Urinary bladder (tissue), 4 donors: ENCODE measurements around the gene TMUB1. TPM values are rescaled to one million over a fixed set of nuclear protein-coding genes. Genes with fewer than 3 reads are reported as not detected.

Experiments used
- DNase-seq: peaks from one replicate; pipeline ENCODE4 v3.0.0-alpha.2; 2015; ENCODE audit errors: extremely low spot score
- H3K27ac ChIP-seq: one replicate; pipeline ENCODE4 v1.5.1; 2013; ENCODE audit warnings: low read depth, mild to moderate bottlenecking, moderate library complexity
- H3K36me3 ChIP-seq: one replicate; pipeline ENCODE4 v1.6.1; 2013; ENCODE audit warnings: mild to moderate bottlenecking, moderate library complexity; ENCODE audit not compliant: insufficient read depth
- H3K4me1 ChIP-seq: one replicate; pipeline ENCODE4 v1.6.1; 2013; ENCODE audit warnings: mild to moderate bottlenecking, moderate library complexity; ENCODE audit not compliant: insufficient read depth
- H3K4me3 ChIP-seq: one replicate; pipeline ENCODE4 v1.5.1; 2013; ENCODE audit warnings: low read depth, low read length
- WGBS: extraction: QIAGEN DNeasy Blood & Tissue Kit; methylation state at CpG from one replicate; pipeline ENCODE4 v1.1.7; 2013; 5-methylcytosine and 5-hydroxymethylcytosine counted together
- polyA plus RNA-seq: library from polyadenylated mRNA; stranded (reverse); fragments of 200-250 nt; gene quantifications from one replicate; pipeline ENCODE4 v1.2.3, GENCODE V29; 2013
- total RNA-seq: library from RNA; depleted of rRNA; stranded (reverse); fragments of >200 nt; gene quantifications from one replicate; pipeline ENCODE4 v1.2.3, GENCODE V29; 2014
- donor health status: healthy with polysubstance abuse.
- donor health status: healthy.

TMUB1 gene
- total and polyA plus RNA-seq, 2 donors, result 9.7 to 51.9 TPM

GRCh38 chr7:151088856-151089699 is 5.8 kb upstream of the TMUB1 start:
- H3K4me1 ChIP-seq, result no peaks in the 10 kb centered on the region
- H3K4me3 ChIP-seq, result peak overlapping the region; percentile 5
- peak; percentile 36 for DNase-seq
- no peaks in the 10 kb centered on the region for H3K36me3 ChIP-seq
- H3K27ac ChIP-seq, result peak overlapping the region; percentile 65
- WGBS, result 16% methylated on average over 30 of the region's 30 CpGs

- WGBS, result 35% methylated on average over 16 of the region's 16 CpGs
- Histone ChIP-seq H3K4me3 (peak overlapping the region; percentile 79), H3K27ac (peak overlapping the region; percentile 65), H3K4me1 (no peaks in the 10 kb centered on the region), H3K36me3 (no peaks in the 10 kb centered on the region)
- DNase-seq, result no peak
Observed at GRCh38 chr7:151088019-151088855, 4.9 kb upstream of the TMUB1 start.

GRCh38 chr7:151087245-151088018 is 4.1 kb upstream of the TMUB1 start:
- DNase-seq, result no peak
- peak overlapping the region; percentile 65 for H3K27ac ChIP-seq
- H3K4me1 ChIP-seq, result no peaks in the 10 kb centered on the region
- 2% methylated on average over 69 of the region's 70 CpGs for WGBS
- H3K4me3 ChIP-seq, result peak overlapping the region; percentile 79
- H3K36me3 ChIP-seq, result no peaks in the 10 kb centered on the region

- under 1% methylated on average over 51 of the region's 56 CpGs for WGBS
- Histone ChIP-seq H3K4me1 (no peaks in the 10 kb centered on the region), H3K27ac (peak overlapping the region; percentile 51), H3K4me3 (peak overlapping the region; percentile 79), H3K36me3 (no peaks in the 10 kb centered on the region)
- no peak for DNase-seq
Observed at GRCh38 chr7:151086802-151087244, 3.5 kb upstream of the TMUB1 start.

- H3K36me3 ChIP-seq, result no peaks in the 10 kb centered on the region
- no peaks in the 10 kb centered on the region for H3K4me1 ChIP-seq
- peak within 1 kb of the TSS; percentile 60 for H3K27ac ChIP-seq
- H3K4me3 ChIP-seq, result peak within 1 kb of the TSS; percentile 79
- DNase-seq, result peak; percentile 57
- WGBS, result under 1% methylated on average over 84 of the region's 84 CpGs
Observed at GRCh38 chr7:151085691-151086620, 2.7 kb upstream of the TMUB1 start, which contains the start of gene AGAP3. AGAP3 (plus strand) TSS chr7:151086475; CDS start chr7:151086742, 267 bp downstream.

- 27% methylated on average over 5 of the region's 5 CpGs for WGBS
- Histone ChIP-seq H3K4me3 (no peak overlapping the region), H3K36me3 (no peaks in the 10 kb centered on the region), H3K4me1 (no peaks in the 10 kb centered on the region), H3K27ac (no peak overlapping the region)
- no peak for DNase-seq
Observed at GRCh38 chr7:151085329-151085690, 2.0 kb upstream of the TMUB1 start.

- Histone ChIP-seq H3K4me1 (no peaks in the 10 kb centered on the region), H3K36me3 (no peaks in the 10 kb centered on the region), H3K4me3 (peak overlapping the region; percentile 80), H3K27ac (no peak overlapping the region)
- WGBS, result 30% methylated on average over 3 of the region's 3 CpGs
- DNase-seq, result no peak
Observed at GRCh38 chr7:151083824-151084160, 499 bp upstream of the TMUB1 start.

- peak overlapping the region; percentile 80 for H3K4me3 ChIP-seq
- no peaks in the 10 kb centered on the region for H3K4me1 ChIP-seq
- 54% methylated on average over 42 of the region's 42 CpGs for WGBS
- no peak for DNase-seq
- no peaks in the 10 kb centered on the region for H3K36me3 ChIP-seq
- H3K27ac ChIP-seq, result peak overlapping the region; percentile 88
Observed at GRCh38 chr7:151082141-151083070, 887 bp downstream of the TMUB1 start.

- peak overlapping the region; percentile 86 for H3K27ac ChIP-seq
- 18% methylated on average over 64 of the region's 64 CpGs for WGBS
- no peaks in the 10 kb centered on the region for H3K36me3 ChIP-seq
- peak overlapping the region; percentile 24 for H3K4me3 ChIP-seq
- DNase-seq, result no peak
- no peaks in the 10 kb centered on the region for H3K4me1 ChIP-seq
Observed at GRCh38 chr7:151081170-151082101, 1.9 kb downstream of the TMUB1 start.

GRCh38 chr7:151080522-151081169 is 2.6 kb downstream of the TMUB1 start, which contains the start of gene FASTK:
FASTK (minus strand) TSS chr7:151080809; CDS start chr7:151080766, 43 bp downstream.
- 1% methylated on average over 66 of the region's 66 CpGs for WGBS
- DNase-seq, result peak; percentile 79
- Histone ChIP-seq H3K4me3 (peak within 1 kb of the TSS; percentile 81), H3K4me1 (no peaks in the 10 kb centered on the region), H3K27ac (peak within 1 kb of the TSS; percentile 97), H3K36me3 (no peaks in the 10 kb centered on the region)
